Muscle of arm (tissue), 12 donors: ENCODE measurements around the gene ADPRS. TPM values are rescaled to one million over a fixed set of nuclear protein-coding genes. Genes with fewer than 3 reads are reported as not detected.

Source experiments
- DNase-seq: peaks from one replicate; pipeline ENCODE4 v3.0.0-alpha.2; 2013
- polyA plus RNA-seq, 12 donors: library from polyadenylated mRNA; unstranded; fragments of 120-200 nt; gene quantifications; one replicate each; pipeline ENCODE4 v1.2.1, GENCODE V29; 2013; ENCODE audit not compliant: insufficient read length in 12 of 12

ADPRS gene
- polyA plus RNA-seq, 12 donors: 17.2 to 28.5 (median 24.1) TPM; not detected in 1

GRCh38 chr1:36085686-36086526 is 2.8 kb upstream of the ADPRS start:
- no peak for DNase-seq

GRCh38 chr1:36086529-36087232 is 2.0 kb upstream of the ADPRS start:
- no peak for DNase-seq

GRCh38 chr1:36087233-36088123 is 1.2 kb upstream of the ADPRS start:
- DNase-seq: no peak

- no peak for DNase-seq
Observed at GRCh38 chr1:36088265-36088576, 471 bp upstream of the ADPRS start.

- DNase-seq: no peak
Observed at GRCh38 chr1:36089393-36090121, 865 bp downstream of the ADPRS start.

GRCh38 chr1:36091141-36091540 is 2.4 kb downstream of the ADPRS start:
- DNase-seq: no peak

GRCh38 chr1:36091698-36092097 is 3.0 kb downstream of the ADPRS start:
- no peak for DNase-seq

- no peak for DNase-seq
Observed at GRCh38 chr1:36092166-36092797, 3.6 kb downstream of the ADPRS start.

GRCh38 chr1:36092798-36093185 is 4.1 kb downstream of the ADPRS start:
- no peak for DNase-seq

- DNase-seq: no peak
Observed at GRCh38 chr1:36093226-36093625, 4.5 kb downstream of the ADPRS start.

- no peak for DNase-seq
Observed at GRCh38 chr1:36093929-36094328, 5.2 kb downstream of the ADPRS start.

GRCh38 chr1:36094621-36095061 is 5.9 kb downstream of the ADPRS start:
- DNase-seq: no peak

GRCh38 chr1:36095760-36096405 is 7.2 kb downstream of the ADPRS start:
- no peak for DNase-seq

- no peak for DNase-seq
Observed at GRCh38 chr1:36096500-36097432, 8.1 kb downstream of the ADPRS start.

GRCh38 chr1:36097693-36098585 is 9.2 kb downstream of the ADPRS start:
- no peak for DNase-seq

GRCh38 chr1:36098650-36099365 is 10.1 kb downstream of the ADPRS start:
- DNase-seq: no peak

GRCh38 chr1:36099681-36100341 is 11.1 kb downstream of the ADPRS start:
- DNase-seq: peak; percentile 77
